IMR-90 (cell line): Measurements from ENCODE around the gene VAV3.

ENCODE experiments used
- BHLHE40 ChIP-seq: fragments of 150-350 bp; IDR thresholded peaks from 2 replicates; pipeline ENCODE4 v1.6.1; 2016; ENCODE audit warnings: mild to moderate bottlenecking, low read depth, low read length
- CEBPB ChIP-seq: IDR thresholded peaks from 2 replicates; pipeline ENCODE4 v1.6.1; 2012; ENCODE audit warnings: low read depth, low read length, improper control_type of control experiment
- CHD1 ChIP-seq: IDR thresholded peaks from 2 replicates; pipeline ENCODE4 v1.6.1; 2012; ENCODE audit warnings: low read depth, low read length, improper control_type of control experiment
- MAFK ChIP-seq: IDR thresholded peaks from 2 replicates; pipeline ENCODE4 v1.6.1; 2012; ENCODE audit warnings: low read depth, low read length, improper control_type of control experiment
- MAZ ChIP-seq: IDR thresholded peaks from 2 replicates; pipeline ENCODE4 v1.6.1; 2012; ENCODE audit warnings: low read depth, mild to moderate bottlenecking, low read length, improper control_type of control experiment, moderate library complexity, borderline replicate concordance
- MXI1 ChIP-seq: IDR thresholded peaks from 2 replicates; pipeline ENCODE4 v1.6.1; 2012; ENCODE audit warnings: low read depth, mild to moderate bottlenecking, low read length, moderate library complexity, borderline replicate concordance
- POLR2A ChIP-seq: IDR thresholded peaks from 2 replicates; pipeline ENCODE4 v1.6.1; 2012; ENCODE audit warnings: mild to moderate bottlenecking, low read depth, low read length
- RAD21 ChIP-seq: IDR thresholded peaks from 2 replicates; pipeline ENCODE4 v1.6.1; 2012; ENCODE audit warnings: low read length, improper control_type of control experiment
- RCOR1 ChIP-seq: IDR thresholded peaks from 2 replicates; pipeline ENCODE4 v1.6.1; 2012; ENCODE audit warnings: mild to moderate bottlenecking, low read length, improper control_type of control experiment; ENCODE audit not compliant: insufficient replicate concordance
- RFX5 ChIP-seq: IDR thresholded peaks from 2 replicates; pipeline ENCODE4 v1.8.0; 2012; ENCODE audit warnings: low read depth, mild to moderate bottlenecking, low read length, moderate library complexity
- SMC3 ChIP-seq: fragments of 150-350 bp; IDR thresholded peaks from 2 replicates; pipeline ENCODE4 v1.6.1; 2016; ENCODE audit warnings: low read depth, mild to moderate bottlenecking, antibody characterized with exemption, low read length, moderate library complexity
- TF ChIP-seq, protein P1 (sequence below): conservative IDR thresholded peaks from 2 replicates; pipeline ENCODE4 v1.5.1; 2012; ENCODE audit warnings: mild to moderate bottlenecking, low read depth, low read length, improper control_type of control experiment
- TF ChIP-seq, protein P2 (sequence below): fragments of 150-350 bp; IDR thresholded peaks from 2 replicates; pipeline ENCODE4 v1.6.1; 2017; ENCODE audit warnings: mild to moderate bottlenecking, antibody characterized with exemption, low read length, low read depth

DNA sequence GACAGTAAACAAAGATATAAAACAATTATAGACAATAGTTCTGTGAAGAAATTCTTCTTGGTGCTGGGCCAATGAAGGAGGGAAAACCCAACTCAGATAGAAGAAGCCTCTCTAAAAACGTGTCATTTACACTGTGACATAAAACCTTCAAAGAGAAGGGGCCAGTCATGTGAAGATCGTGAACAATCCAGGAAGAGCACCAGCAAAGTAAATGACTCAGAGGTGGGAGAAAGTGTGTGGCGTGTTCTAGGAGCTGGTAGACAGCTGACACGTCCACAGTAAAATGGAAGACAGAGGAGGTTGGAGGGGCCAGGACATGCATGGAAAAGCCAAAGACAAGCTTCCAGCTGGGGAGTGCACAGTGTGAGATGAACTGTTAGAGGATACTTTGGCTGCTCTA, 143.6 kb downstream of the VAV3 start:
- TF ChIP-seq, protein P1, sequence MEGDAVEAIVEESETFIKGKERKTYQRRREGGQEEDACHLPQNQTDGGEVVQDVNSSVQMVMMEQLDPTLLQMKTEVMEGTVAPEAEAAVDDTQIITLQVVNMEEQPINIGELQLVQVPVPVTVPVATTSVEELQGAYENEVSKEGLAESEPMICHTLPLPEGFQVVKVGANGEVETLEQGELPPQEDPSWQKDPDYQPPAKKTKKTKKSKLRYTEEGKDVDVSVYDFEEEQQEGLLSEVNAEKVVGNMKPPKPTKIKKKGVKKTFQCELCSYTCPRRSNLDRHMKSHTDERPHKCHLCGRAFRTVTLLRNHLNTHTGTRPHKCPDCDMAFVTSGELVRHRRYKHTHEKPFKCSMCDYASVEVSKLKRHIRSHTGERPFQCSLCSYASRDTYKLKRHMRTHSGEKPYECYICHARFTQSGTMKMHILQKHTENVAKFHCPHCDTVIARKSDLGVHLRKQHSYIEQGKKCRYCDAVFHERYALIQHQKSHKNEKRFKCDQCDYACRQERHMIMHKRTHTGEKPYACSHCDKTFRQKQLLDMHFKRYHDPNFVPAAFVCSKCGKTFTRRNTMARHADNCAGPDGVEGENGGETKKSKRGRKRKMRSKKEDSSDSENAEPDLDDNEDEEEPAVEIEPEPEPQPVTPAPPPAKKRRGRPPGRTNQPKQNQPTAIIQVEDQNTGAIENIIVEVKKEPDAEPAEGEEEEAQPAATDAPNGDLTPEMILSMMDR, result no peak
- TF ChIP-seq MAZ, result no peak
- no peak for TF ChIP-seq CEBPB
- TF ChIP-seq MXI1, result no peak
- no peak for TF ChIP-seq POLR2A
- no peak for TF ChIP-seq MAFK
- TF ChIP-seq SMC3, result no peak
- TF ChIP-seq, protein P2, sequence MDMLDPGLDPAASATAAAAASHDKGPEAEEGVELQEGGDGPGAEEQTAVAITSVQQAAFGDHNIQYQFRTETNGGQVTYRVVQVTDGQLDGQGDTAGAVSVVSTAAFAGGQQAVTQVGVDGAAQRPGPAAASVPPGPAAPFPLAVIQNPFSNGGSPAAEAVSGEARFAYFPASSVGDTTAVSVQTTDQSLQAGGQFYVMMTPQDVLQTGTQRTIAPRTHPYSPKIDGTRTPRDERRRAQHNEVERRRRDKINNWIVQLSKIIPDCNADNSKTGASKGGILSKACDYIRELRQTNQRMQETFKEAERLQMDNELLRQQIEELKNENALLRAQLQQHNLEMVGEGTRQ, result no peak
- no peak for TF ChIP-seq RCOR1
- no peak for TF ChIP-seq RAD21
- no peak for TF ChIP-seq BHLHE40
- TF ChIP-seq RFX5, result no peak
- no peak for TF ChIP-seq CHD1
